ENCODE results near the gene EMP2.

EMP2 gene

DNA sequence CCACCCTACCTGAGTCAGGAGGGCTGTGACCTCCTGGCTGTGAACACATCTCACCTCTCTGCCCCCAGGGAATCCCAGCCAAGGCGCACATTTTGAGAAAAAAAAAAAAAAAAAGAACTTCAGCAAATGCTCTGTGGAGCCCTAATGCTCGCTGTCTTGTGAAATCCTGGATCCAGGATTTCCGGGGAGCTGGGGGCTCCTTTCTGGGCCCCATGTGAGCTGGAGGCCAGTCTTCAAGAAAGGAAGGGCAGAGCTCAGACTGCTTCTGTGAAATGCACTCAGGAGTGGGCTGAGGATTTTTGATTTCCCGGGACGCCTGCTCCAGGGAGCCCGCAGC lies 36.0 kb upstream of the EMP2 start:
- no peak for ATAC-seq
- TF ChIP-seq ZC3H10 (CRISPR knock-in tag; IDR thresholded peaks at IDR 0.05), result no peak
- no peak for TF ChIP-seq ESRRG (CRISPR knock-in tag; IDR thresholded peaks at IDR 0.05)
- TF ChIP-seq OSR1 (CRISPR knock-in tag; IDR thresholded peaks at IDR 0.05), result no peak
- TF ChIP-seq, protein P1, sequence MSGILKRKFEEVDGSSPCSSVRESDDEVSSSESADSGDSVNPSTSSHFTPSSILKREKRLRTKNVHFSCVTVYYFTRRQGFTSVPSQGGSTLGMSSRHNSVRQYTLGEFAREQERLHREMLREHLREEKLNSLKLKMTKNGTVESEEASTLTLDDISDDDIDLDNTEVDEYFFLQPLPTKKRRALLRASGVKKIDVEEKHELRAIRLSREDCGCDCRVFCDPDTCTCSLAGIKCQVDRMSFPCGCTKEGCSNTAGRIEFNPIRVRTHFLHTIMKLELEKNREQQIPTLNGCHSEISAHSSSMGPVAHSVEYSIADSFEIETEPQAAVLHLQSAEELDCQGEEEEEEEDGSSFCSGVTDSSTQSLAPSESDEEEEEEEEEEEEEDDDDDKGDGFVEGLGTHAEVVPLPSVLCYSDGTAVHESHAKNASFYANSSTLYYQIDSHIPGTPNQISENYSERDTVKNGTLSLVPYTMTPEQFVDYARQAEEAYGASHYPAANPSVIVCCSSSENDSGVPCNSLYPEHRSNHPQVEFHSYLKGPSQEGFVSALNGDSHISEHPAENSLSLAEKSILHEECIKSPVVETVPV (CRISPR knock-in tag; IDR thresholded peaks at IDR 0.05), result no peak
- TF ChIP-seq ZNF565 (CRISPR knock-in tag; conservative IDR thresholded peaks at IDR 0.05; ENCODE audit: low read depth), result no peak
- no peak for TF ChIP-seq CSDC2 (CRISPR knock-in tag; IDR thresholded peaks at IDR 0.05)
- TF ChIP-seq ZNF70 (CRISPR knock-in tag; IDR thresholded peaks at IDR 0.05), result no peak

- no peak for TF ChIP-seq POU6F1 (CRISPR knock-in tag; IDR thresholded peaks at IDR 0.05; ENCODE audit: borderline replicate concordance, low read depth)
- TF ChIP-seq ZFP30 (CRISPR knock-in tag; IDR thresholded peaks at IDR 0.05), result no peak
- TF ChIP-seq OSR1 (CRISPR knock-in tag; IDR thresholded peaks at IDR 0.05), result no peak
- TF ChIP-seq ZNF565 (CRISPR knock-in tag; conservative IDR thresholded peaks at IDR 0.05; ENCODE audit: low read depth), result no peak
- TF ChIP-seq RARB (CRISPR knock-in tag; IDR thresholded peaks at IDR 0.05), result no peak
- TF ChIP-seq ISL1 (CRISPR knock-in tag; IDR thresholded peaks at IDR 0.05), result no peak
- TF ChIP-seq ZNF70 (CRISPR knock-in tag; IDR thresholded peaks at IDR 0.05), result no peak
- TF ChIP-seq TOX (CRISPR knock-in tag; IDR thresholded peaks at IDR 0.05; ENCODE audit: borderline replicate concordance), result no peak
- TF ChIP-seq TSHZ2 (CRISPR knock-in tag; IDR thresholded peaks at IDR 0.05), result no peak
- TF ChIP-seq, protein P2, sequence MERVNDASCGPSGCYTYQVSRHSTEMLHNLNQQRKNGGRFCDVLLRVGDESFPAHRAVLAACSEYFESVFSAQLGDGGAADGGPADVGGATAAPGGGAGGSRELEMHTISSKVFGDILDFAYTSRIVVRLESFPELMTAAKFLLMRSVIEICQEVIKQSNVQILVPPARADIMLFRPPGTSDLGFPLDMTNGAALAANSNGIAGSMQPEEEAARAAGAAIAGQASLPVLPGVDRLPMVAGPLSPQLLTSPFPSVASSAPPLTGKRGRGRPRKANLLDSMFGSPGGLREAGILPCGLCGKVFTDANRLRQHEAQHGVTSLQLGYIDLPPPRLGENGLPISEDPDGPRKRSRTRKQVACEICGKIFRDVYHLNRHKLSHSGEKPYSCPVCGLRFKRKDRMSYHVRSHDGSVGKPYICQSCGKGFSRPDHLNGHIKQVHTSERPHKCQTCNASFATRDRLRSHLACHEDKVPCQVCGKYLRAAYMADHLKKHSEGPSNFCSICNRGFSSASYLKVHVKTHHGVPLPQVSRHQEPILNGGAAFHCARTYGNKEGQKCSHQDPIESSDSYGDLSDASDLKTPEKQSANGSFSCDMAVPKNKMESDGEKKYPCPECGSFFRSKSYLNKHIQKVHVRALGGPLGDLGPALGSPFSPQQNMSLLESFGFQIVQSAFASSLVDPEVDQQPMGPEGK (CRISPR knock-in tag; IDR thresholded peaks at IDR 0.05; ENCODE audit: borderline replicate concordance), result no peak
- no peak for TF ChIP-seq BACH2 (CRISPR knock-in tag; IDR thresholded peaks at IDR 0.05; ENCODE audit: borderline replicate concordance)
- TF ChIP-seq TCF4 (CRISPR knock-in tag; IDR thresholded peaks at IDR 0.05; ENCODE audit: borderline replicate concordance), result no peak
- no peak for TF ChIP-seq ZC3H10 (CRISPR knock-in tag; IDR thresholded peaks at IDR 0.05)
- TF ChIP-seq, protein P1 (CRISPR knock-in tag; IDR thresholded peaks at IDR 0.05), result no peak
- TF ChIP-seq GLIS3 (CRISPR knock-in tag; IDR thresholded peaks at IDR 0.05), result no peak
- TF ChIP-seq ARNTL (CRISPR knock-in tag; IDR thresholded peaks at IDR 0.05; ENCODE audit: borderline replicate concordance, low read depth), result no peak
- TF ChIP-seq ZNF8 (CRISPR knock-in tag; IDR thresholded peaks at IDR 0.05), result no peak
- no peak for TF ChIP-seq CSDC2 (CRISPR knock-in tag; IDR thresholded peaks at IDR 0.05)
- TF ChIP-seq CREB5 (CRISPR knock-in tag; IDR thresholded peaks at IDR 0.05; ENCODE audit: low read depth), result no peak
- no peak for ATAC-seq
Measured at GRCh38 chr16:10614685-10615084, 34.3 kb upstream of the EMP2 start.

Data from SK-N-SH treated with all-trans-retinoic acid at 6 μM for 48 hours (cell line).